ENCODE measurements around the gene DLX2. TPM values are rescaled to one million over a fixed set of nuclear protein-coding genes. Genes with fewer than 3 reads are reported as not detected.

Gene DLX2
- total and polyA plus RNA-seq, 2 of the 13 experiments (the other 11 are each of a cell fraction or from before 2014, with no cell fraction given) = 0.07 to 0.15 TPM

- TF ChIP-seq NFIC (IDR thresholded peaks at IDR 0.05; ENCODE audit: low read length) (no peak), RNF2 (conservative IDR thresholded peaks at IDR 0.05; ENCODE audit: low read depth) (0 out of 2 replicates have a peak, but pooled peaks have one; percentile 13), ZNF138 (CRISPR knock-in tag; IDR thresholded peaks at IDR 0.05; ENCODE audit: low read depth) (no peak), ZNF10 (CRISPR knock-in tag; IDR thresholded peaks at IDR 0.05; ENCODE audit: borderline replicate concordance, low read depth) (0 out of 2 replicates have a peak, but pooled peaks have one; percentile 8), ZNF549 (CRISPR knock-in tag; IDR thresholded peaks at IDR 0.05) (no peak), PHF8 (CRISPR knock-in tag; IDR thresholded peaks at IDR 0.05) (peak; percentile 53), REST (IDR thresholded peaks at IDR 0.05; ENCODE audit: borderline replicate concordance in 1 of 2, low read depth in 1 of 2, low read length in 2 of 2) (no peak), FUBP1 (CRISPR knock-in tag; IDR thresholded peaks at IDR 0.05; ENCODE audit: borderline replicate concordance) (no peak), SIX1 (CRISPR knock-in tag; IDR thresholded peaks at IDR 0.05; ENCODE audit: borderline replicate concordance) (no peak)
- TF ChIP-seq, protein P1, sequence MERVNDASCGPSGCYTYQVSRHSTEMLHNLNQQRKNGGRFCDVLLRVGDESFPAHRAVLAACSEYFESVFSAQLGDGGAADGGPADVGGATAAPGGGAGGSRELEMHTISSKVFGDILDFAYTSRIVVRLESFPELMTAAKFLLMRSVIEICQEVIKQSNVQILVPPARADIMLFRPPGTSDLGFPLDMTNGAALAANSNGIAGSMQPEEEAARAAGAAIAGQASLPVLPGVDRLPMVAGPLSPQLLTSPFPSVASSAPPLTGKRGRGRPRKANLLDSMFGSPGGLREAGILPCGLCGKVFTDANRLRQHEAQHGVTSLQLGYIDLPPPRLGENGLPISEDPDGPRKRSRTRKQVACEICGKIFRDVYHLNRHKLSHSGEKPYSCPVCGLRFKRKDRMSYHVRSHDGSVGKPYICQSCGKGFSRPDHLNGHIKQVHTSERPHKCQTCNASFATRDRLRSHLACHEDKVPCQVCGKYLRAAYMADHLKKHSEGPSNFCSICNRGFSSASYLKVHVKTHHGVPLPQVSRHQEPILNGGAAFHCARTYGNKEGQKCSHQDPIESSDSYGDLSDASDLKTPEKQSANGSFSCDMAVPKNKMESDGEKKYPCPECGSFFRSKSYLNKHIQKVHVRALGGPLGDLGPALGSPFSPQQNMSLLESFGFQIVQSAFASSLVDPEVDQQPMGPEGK (CRISPR knock-in tag; IDR thresholded peaks at IDR 0.05) = 0 out of 2 replicates have a peak, but pooled peaks have one; percentile 5
- TF ChIP-seq, protein P2, sequence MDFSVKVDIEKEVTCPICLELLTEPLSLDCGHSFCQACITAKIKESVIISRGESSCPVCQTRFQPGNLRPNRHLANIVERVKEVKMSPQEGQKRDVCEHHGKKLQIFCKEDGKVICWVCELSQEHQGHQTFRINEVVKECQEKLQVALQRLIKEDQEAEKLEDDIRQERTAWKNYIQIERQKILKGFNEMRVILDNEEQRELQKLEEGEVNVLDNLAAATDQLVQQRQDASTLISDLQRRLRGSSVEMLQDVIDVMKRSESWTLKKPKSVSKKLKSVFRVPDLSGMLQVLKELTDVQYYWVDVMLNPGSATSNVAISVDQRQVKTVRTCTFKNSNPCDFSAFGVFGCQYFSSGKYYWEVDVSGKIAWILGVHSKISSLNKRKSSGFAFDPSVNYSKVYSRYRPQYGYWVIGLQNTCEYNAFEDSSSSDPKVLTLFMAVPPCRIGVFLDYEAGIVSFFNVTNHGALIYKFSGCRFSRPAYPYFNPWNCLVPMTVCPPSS (IDR thresholded peaks at IDR 0.05) = no peak
- TF ChIP-seq, protein P3, sequence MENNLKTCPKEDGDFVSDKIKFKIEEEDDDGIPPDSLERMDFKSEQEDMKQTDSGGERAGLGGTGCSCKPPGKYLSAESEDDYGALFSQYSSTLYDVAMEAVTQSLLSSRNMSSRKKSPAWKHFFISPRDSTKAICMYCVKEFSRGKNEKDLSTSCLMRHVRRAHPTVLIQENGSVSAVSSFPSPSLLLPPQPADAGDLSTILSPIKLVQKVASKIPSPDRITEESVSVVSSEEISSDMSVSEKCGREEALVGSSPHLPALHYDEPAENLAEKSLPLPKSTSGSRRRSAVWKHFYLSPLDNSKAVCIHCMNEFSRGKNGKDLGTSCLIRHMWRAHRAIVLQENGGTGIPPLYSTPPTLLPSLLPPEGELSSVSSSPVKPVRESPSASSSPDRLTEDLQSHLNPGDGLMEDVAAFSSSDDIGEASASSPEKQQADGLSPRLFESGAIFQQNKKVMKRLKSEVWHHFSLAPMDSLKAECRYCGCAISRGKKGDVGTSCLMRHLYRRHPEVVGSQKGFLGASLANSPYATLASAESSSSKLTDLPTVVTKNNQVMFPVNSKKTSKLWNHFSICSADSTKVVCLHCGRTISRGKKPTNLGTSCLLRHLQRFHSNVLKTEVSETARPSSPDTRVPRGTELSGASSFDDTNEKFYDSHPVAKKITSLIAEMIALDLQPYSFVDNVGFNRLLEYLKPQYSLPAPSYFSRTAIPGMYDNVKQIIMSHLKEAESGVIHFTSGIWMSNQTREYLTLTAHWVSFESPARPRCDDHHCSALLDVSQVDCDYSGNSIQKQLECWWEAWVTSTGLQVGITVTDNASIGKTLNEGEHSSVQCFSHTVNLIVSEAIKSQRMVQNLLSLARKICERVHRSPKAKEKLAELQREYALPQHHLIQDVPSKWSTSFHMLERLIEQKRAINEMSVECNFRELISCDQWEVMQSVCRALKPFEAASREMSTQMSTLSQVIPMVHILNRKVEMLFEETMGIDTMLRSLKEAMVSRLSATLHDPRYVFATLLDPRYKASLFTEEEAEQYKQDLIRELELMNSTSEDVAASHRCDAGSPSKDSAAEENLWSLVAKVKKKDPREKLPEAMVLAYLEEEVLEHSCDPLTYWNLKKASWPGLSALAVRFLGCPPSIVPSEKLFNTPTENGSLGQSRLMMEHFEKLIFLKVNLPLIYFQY (CRISPR knock-in tag; IDR thresholded peaks at IDR 0.05; ENCODE audit: borderline replicate concordance) = 0 out of 2 replicates have a peak, but pooled peaks have one; percentile 30
Measured at GRCh38 chr2:172095146-172095904, 7.4 kb downstream of the DLX2 start (continued).
